Body of pancreas (tissue), 4 donors: ENCODE results near the gene MAP3K5.

Experiments used
- CTCF ChIP-seq, 7 experiments: fragments of 450-650 bp in 4 of 7; fragments of 200-600 bp in 3 of 7; sonication (generic) in 3 of 7; IDR thresholded peaks; one replicate each; pipeline ENCODE4 v1.5.1; 2016 to 2019; ENCODE audit warnings: antibody characterized with exemption in 7 of 7
- POLR2A ChIP-seq, 3 donors: fragments of 450-650 bp; IDR thresholded peaks; one replicate each; pipeline ENCODE4 v1.6.1; 2016; ENCODE audit warnings: antibody characterized with exemption in 3 of 3, mild to moderate bottlenecking in 2 of 3

GRCh38 chr6:136757150-136757549 is 35.1 kb downstream of the MAP3K5 start:
- no peak for TF ChIP-seq CTCF (IDR thresholded peaks at IDR 0.05)
- no peak for TF ChIP-seq POLR2A (IDR thresholded peaks at IDR 0.05)
